HUES64 (cell line): Measurements from ENCODE around the gene ITGAL. TPM values are rescaled to one million over a fixed set of nuclear protein-coding genes. Genes with fewer than 3 reads are reported as not detected.

Experiments used
- H3K27ac ChIP-seq: 2 replicates; pipeline ENCODE4 v1.7.0; 2013; ENCODE audit warnings: low read depth, low read length, inconsistent platforms
- H3K27me3 ChIP-seq: 2 replicates; pipeline ENCODE4 v1.6.1; 2013; ENCODE audit warnings: mild to moderate bottlenecking, low read length; ENCODE audit not compliant: insufficient read depth
- H3K36me3 ChIP-seq: 2 replicates; pipeline ENCODE4 v1.6.1; 2013; ENCODE audit warnings: mild to moderate bottlenecking, low read length; ENCODE audit not compliant: insufficient read depth
- H3K4me1 ChIP-seq: 2 replicates; pipeline ENCODE4 v1.6.1; 2013; ENCODE audit warnings: mild to moderate bottlenecking, low read length, moderate library complexity; ENCODE audit not compliant: insufficient read depth
- H3K4me3 ChIP-seq: 2 replicates; pipeline ENCODE4 v1.5.1; 2013; ENCODE audit warnings: mild to moderate bottlenecking, low read length, moderate library complexity
- H3K9ac ChIP-seq: 2 replicates; pipeline ENCODE4 v1.6.1; 2013; ENCODE audit warnings: mild to moderate bottlenecking, low read depth, low read length
- H3K9me3 ChIP-seq: 2 replicates; pipeline ENCODE4 v1.6.1; 2013; ENCODE audit warnings: low read depth, low read length; ENCODE audit not compliant: insufficient read depth
- WGBS: fragments of 150-250, 120-280 bp; methylation state at CpG from one replicate; pipeline ENCODE4 v1.1.7; 2013; ENCODE audit warnings: missing lambda C conversion rate; 5-methylcytosine and 5-hydroxymethylcytosine counted together
- polyA plus RNA-seq, 2 experiments: library from polyadenylated mRNA; stranded (reverse); fragments of 50-300 nt; gene quantifications; one replicate each; pipeline ENCODE4 v1.2.3, GENCODE V29; 2013

ITGAL gene
- 0.40 TPM for polyA plus RNA-seq (2013, experiment 1 of 2)
- polyA plus RNA-seq (2013, experiment 2 of 2): 0.25 TPM

GRCh38 chr16:30472328-30472942 is at the start of gene ITGAL:
ITGAL (plus strand) TSS chr16:30472742; CDS start chr16:30472838, 96 bp downstream.
- Histone ChIP-seq H3K4me3 (no peak within 1 kb of the TSS), H3K27ac (no peak within 1 kb of the TSS), H3K9me3 (no peaks in the 10 kb centered on the region), H3K27me3 (no peaks in the 10 kb centered on the region), H3K36me3 (no peaks in the 10 kb centered on the region), H3K9ac (no peak within 1 kb of the TSS), H3K4me1 (no peaks in the 10 kb centered on the region)
- 84% methylated on average over 8 of the region's 8 CpGs for WGBS

- Histone ChIP-seq H3K9ac (no peak overlapping the region), H3K9me3 (no peaks in the 10 kb centered on the region), H3K27ac (no peak overlapping the region), H3K36me3 (peaks cover 34% of the 10 kb centered on the region), H3K27me3 (no peaks in the 10 kb centered on the region), H3K4me3 (no peak overlapping the region), H3K4me1 (peaks cover 5% of the 10 kb centered on the region; the same call in 1 of the 2 replicates)
- WGBS: 96% methylated on average over 4 of the region's 4 CpGs
These were observed 44.5 kb upstream of the ITGAL start for GRCh38 chr16:30428055-30428454.

- H3K36me3 ChIP-seq: peaks cover 22% of the 10 kb centered on the region
- H3K4me1 ChIP-seq: peaks cover 5% of the 10 kb centered on the region; the same call in 1 of the 2 replicates
- H3K4me3 ChIP-seq: peak overlapping the region; percentile 73
- H3K27me3 ChIP-seq: no peaks in the 10 kb centered on the region
- no peak overlapping the region for H3K27ac ChIP-seq
- H3K9ac ChIP-seq: peak overlapping the region; percentile 67
- no peaks in the 10 kb centered on the region for H3K9me3 ChIP-seq
- 2% methylated on average over 11 of the region's 11 CpGs for WGBS
These were observed 43.2 kb upstream of the ITGAL start for GRCh38 chr16:30429418-30429677.

GRCh38 chr16:30429678-30430427 is 42.7 kb upstream of the ITGAL start, which contains the start of gene DCTPP1:
DCTPP1 (minus strand) TSS chr16:30430030; CDS start chr16:30429980, 50 bp downstream.
- peak within 1 kb of the TSS; percentile 73 for H3K4me3 ChIP-seq
- H3K36me3 ChIP-seq: peaks cover 17% of the 10 kb centered on the region
- no peak within 1 kb of the TSS for H3K27ac ChIP-seq
- under 1% methylated on average over 49 of the region's 49 CpGs for WGBS
- H3K9ac ChIP-seq: peak within 1 kb of the TSS; percentile 67
- H3K9me3 ChIP-seq: no peaks in the 10 kb centered on the region
- no peaks in the 10 kb centered on the region for H3K27me3 ChIP-seq
- H3K4me1 ChIP-seq: peaks cover 5% of the 10 kb centered on the region; the same call in 1 of the 2 replicates

GRCh38 chr16:30430428-30430970 is 42.0 kb upstream of the ITGAL start:
- H3K36me3 ChIP-seq: peaks cover 17% of the 10 kb centered on the region
- no peak overlapping the region for H3K27ac ChIP-seq
- no peaks in the 10 kb centered on the region for H3K27me3 ChIP-seq
- H3K9me3 ChIP-seq: no peaks in the 10 kb centered on the region
- peak overlapping the region; percentile 73 for H3K4me3 ChIP-seq
- peaks cover 5% of the 10 kb centered on the region; the same call in 1 of the 2 replicates for H3K4me1 ChIP-seq
- 51% methylated on average over 19 of the region's 19 CpGs for WGBS
- peak overlapping the region; percentile 42; the same call in 1 of the 2 replicates for H3K9ac ChIP-seq

GRCh38 chr16:30434852-30435251 is 37.7 kb upstream of the ITGAL start:
- Histone ChIP-seq H3K9ac (no peak overlapping the region), H3K27me3 (no peaks in the 10 kb centered on the region), H3K9me3 (no peaks in the 10 kb centered on the region), H3K4me3 (no peak overlapping the region), H3K4me1 (no peaks in the 10 kb centered on the region), H3K36me3 (no peaks in the 10 kb centered on the region), H3K27ac (no peak overlapping the region)
- WGBS: 79% methylated on average over 4 of the region's 4 CpGs

- Histone ChIP-seq H3K27me3 (no peaks in the 10 kb centered on the region; the same call in 1 of the 2 replicates), H3K9ac (no peak overlapping the region), H3K36me3 (no peaks in the 10 kb centered on the region), H3K9me3 (no peaks in the 10 kb centered on the region), H3K4me1 (no peaks in the 10 kb centered on the region), H3K27ac (no peak overlapping the region), H3K4me3 (no peak overlapping the region)
- 74% methylated on average over 3 of the region's 3 CpGs for WGBS
These were observed 35.0 kb upstream of the ITGAL start for GRCh38 chr16:30437511-30438046.

- Histone ChIP-seq H3K27me3 (no peaks in the 10 kb centered on the region; the same call in 1 of the 2 replicates), H3K36me3 (peaks cover under 1% of the 10 kb centered on the region; the same call in 1 of the 2 replicates), H3K9ac (no peak overlapping the region), H3K27ac (no peak overlapping the region), H3K4me3 (no peak overlapping the region), H3K9me3 (no peaks in the 10 kb centered on the region), H3K4me1 (no peaks in the 10 kb centered on the region)
- WGBS: 93% methylated on average over 5 of the region's 5 CpGs
These were observed 33.7 kb upstream of the ITGAL start for GRCh38 chr16:30438835-30439234.

GRCh38 chr16:30439720-30440348 is 32.7 kb upstream of the ITGAL start:
- Histone ChIP-seq H3K27me3 (no peaks in the 10 kb centered on the region; the same call in 1 of the 2 replicates), H3K36me3 (peaks cover 8% of the 10 kb centered on the region; the same call in 1 of the 2 replicates), H3K9me3 (no peaks in the 10 kb centered on the region), H3K4me1 (peaks cover under 1% of the 10 kb centered on the region; the same call in 1 of the 2 replicates), H3K9ac (no peak overlapping the region), H3K4me3 (no peak overlapping the region), H3K27ac (no peak overlapping the region)
- WGBS: 92% methylated on average over 4 of the region's 6 CpGs

GRCh38 chr16:30443631-30444030 is 28.9 kb upstream of the ITGAL start:
- Histone ChIP-seq H3K36me3 (peaks cover 8% of the 10 kb centered on the region; the same call in 1 of the 2 replicates), H3K27ac (no peak overlapping the region), H3K4me1 (peaks cover 4% of the 10 kb centered on the region; the same call in 1 of the 2 replicates), H3K9me3 (no peaks in the 10 kb centered on the region), H3K27me3 (no peaks in the 10 kb centered on the region; the same call in 1 of the 2 replicates), H3K9ac (no peak overlapping the region), H3K4me3 (no peak overlapping the region)
- WGBS: 96% methylated on average over 2 of the region's 2 CpGs
